Omental fat pad (tissue), 4 donors: ENCODE measurements around the gene COL4A6. TPM values are rescaled to one million over a fixed set of nuclear protein-coding genes. Genes with fewer than 3 reads are reported as not detected.

Experiments used
- ATAC-seq: fragments of 150-250 bp; one replicate; pipeline ENCODE4 v1.9.1; 2016; ENCODE audit warnings: mild to moderate bottlenecking, moderate library complexity; ENCODE audit not compliant: low FRiP score
- DNase-seq: peaks from one replicate; pipeline ENCODE4 v3.0.0-alpha.2; 2019; ENCODE audit warnings: low spot score
- total RNA-seq, 4 donors: library from RNA; depleted of rRNA; stranded (reverse); fragments of >200 nt; gene quantifications; one replicate each; pipeline ENCODE4 v1.1.0, GENCODE V29; 2016
- TF ChIP-seq, protein P1 (sequence below), 3 donors: fragments of 450-650 bp; IDR thresholded peaks; one replicate each; pipeline ENCODE4 v1.5.1; 2016 to 2017; ENCODE audit warnings: antibody characterized with exemption in 3 of 3, mild to moderate bottlenecking in 3 of 3, moderate library complexity in 2 of 3

The COL4A6 gene
- total RNA-seq, 4 donors from 2014 or later: 0.38 to 4.5 (median 2.4) TPM

DNA sequence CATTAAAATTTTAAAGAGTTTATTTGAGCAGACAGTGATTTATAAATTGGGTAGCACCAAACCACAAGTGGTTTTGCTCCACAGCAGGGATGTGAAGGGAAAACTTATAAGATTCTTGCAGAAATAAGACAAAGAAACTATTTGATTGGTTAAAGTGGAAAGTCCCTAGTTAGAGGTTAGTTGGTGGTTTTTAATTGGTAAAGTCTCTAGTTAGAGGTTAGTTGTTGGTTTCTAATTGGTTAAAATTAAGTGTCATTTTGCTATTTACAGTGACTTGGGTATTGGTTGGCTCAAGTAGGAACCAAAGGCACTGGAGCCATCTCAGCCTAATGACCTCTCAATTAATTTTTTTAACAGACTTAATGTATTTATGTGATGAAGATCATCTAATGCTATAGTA lies 323.7 kb downstream of the COL4A6 start:
- no peak for DNase-seq
- no peak for ATAC-seq
- TF ChIP-seq, protein P1, sequence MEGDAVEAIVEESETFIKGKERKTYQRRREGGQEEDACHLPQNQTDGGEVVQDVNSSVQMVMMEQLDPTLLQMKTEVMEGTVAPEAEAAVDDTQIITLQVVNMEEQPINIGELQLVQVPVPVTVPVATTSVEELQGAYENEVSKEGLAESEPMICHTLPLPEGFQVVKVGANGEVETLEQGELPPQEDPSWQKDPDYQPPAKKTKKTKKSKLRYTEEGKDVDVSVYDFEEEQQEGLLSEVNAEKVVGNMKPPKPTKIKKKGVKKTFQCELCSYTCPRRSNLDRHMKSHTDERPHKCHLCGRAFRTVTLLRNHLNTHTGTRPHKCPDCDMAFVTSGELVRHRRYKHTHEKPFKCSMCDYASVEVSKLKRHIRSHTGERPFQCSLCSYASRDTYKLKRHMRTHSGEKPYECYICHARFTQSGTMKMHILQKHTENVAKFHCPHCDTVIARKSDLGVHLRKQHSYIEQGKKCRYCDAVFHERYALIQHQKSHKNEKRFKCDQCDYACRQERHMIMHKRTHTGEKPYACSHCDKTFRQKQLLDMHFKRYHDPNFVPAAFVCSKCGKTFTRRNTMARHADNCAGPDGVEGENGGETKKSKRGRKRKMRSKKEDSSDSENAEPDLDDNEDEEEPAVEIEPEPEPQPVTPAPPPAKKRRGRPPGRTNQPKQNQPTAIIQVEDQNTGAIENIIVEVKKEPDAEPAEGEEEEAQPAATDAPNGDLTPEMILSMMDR (IDR thresholded peaks at IDR 0.05): no peak

Other genes with a start within 250 kb of the COL4A6 start
- 10 to 100 TPM in 3 of 4 donors, 1 to 10 TPM in 1; 7.0 to 29.7 (median 10.7) TPM for gene COL4A5, start 1.4 kb upstream of the COL4A6 start, total RNA-seq